HepG2 (cell line): ENCODE data around the gene TYMS. TPM values are rescaled to one million over a fixed set of nuclear protein-coding genes. Genes with fewer than 3 reads are reported as not detected.

Experiments
- ATAC-seq: fragments of 200-7000 bp; cut with Tn5 transposase; 3 replicates; pipeline ENCODE4 v1.9.1; 2020; ENCODE audit warnings: mild to moderate bottlenecking, moderate library complexity
- BruUV-seq: library from RNA; stranded (reverse); fragments of 400-500 nt; replicated peaks from 2 replicates; lab custom pipeline; 2021; lab: Mats Ljungman, UMichigan
- CTCF ChIA-PET: fragments of 300-600 bp; formaldehyde crosslinking; extraction: SDS; loops from one replicate; lab custom pipeline; 2021; ENCODE audit warnings: low total read pairs, inconsistent platforms, low intra/inter-chr PET ratio; lab: Yijun Ruan, JAX
- POLR2A ChIA-PET: fragments of 350-600 bp; sonication (Branson Sonifier 250); formaldehyde crosslinking; loops from one replicate; lab custom pipeline; 2020; ENCODE audit warnings: antibody characterized with exemption, inconsistent platforms; lab: Yijun Ruan, JAX
- DNase-seq: peaks from one replicate; pipeline ENCODE4 v3.0.0-alpha.2; 2015; ENCODE audit warnings: low spot score
- FAIRE-seq: peaks from 3 replicates; lab custom pipeline; 2011; peaks lifted over from hg19 to GRCh38; lab: Jason Lieb, UNC
- H2AFZ ChIP-seq: one replicate; pipeline ENCODE4 v1.6.1; 2011; ENCODE audit warnings: low read length, inconsistent platforms
- H3K27ac ChIP-seq: fragments of 300-600 bp; 3 replicates; pipeline ENCODE4 v1.8.0; 2011; ENCODE audit warnings: mixed run types, mild to moderate bottlenecking, mixed read lengths, low read length, inconsistent platforms; ENCODE audit not compliant: insufficient read depth; ENCODE audit errors: extremely low read length
- H3K27me3 ChIP-seq, 2 experiments: fragments of 200-600 bp in 1 of 2; 2 replicates in 1 of 2; 3 replicates in 1 of 2; pipeline versions ENCODE4 v1.6.0 to v1.8.0; 2011; ENCODE audit warnings: low read length in 2 of 2, mild to moderate bottlenecking in 2 of 2, moderate library complexity in 2 of 2, inconsistent platforms in 1 of 2; ENCODE audit not compliant: insufficient read depth in 2 of 2, control insufficient read depth in 1 of 2
- H3K36me3 ChIP-seq, 2 experiments: fragments of 200-600 bp in 1 of 2; replicated peaks in 1 of 2; 2 replicates in 1 of 2; 3 replicates in 1 of 2; pipeline versions ENCODE4 v1.5.1 to v1.8.0; 2011; ENCODE audit warnings: low read length in 2 of 2, inconsistent platforms in 1 of 2; ENCODE audit not compliant: insufficient read depth in 2 of 2, control insufficient read depth in 1 of 2
- H3K4me1 ChIP-seq: 2 replicates; pipeline ENCODE4 v1.5.1; 2012; ENCODE audit warnings: low read length, inconsistent platforms; ENCODE audit not compliant: insufficient read depth
- H3K4me2 ChIP-seq: 2 replicates; pipeline ENCODE4 v1.6.0; 2011; ENCODE audit warnings: low read depth, low read length, inconsistent platforms
- H3K4me3 ChIP-seq, 3 experiments: fragments of 200-600 bp in 1 of 3; sonication (generic), shearing (Covaris generic) in 1 of 3; replicated peaks in 1 of 3; 2 replicates each; pipeline ENCODE4 v1.5.1; 2011 to 2016; ENCODE audit warnings: low read length in 3 of 3, inconsistent platforms in 2 of 3, low read depth in 2 of 3, mild to moderate bottlenecking in 2 of 3, control low read depth in 1 of 3, mixed read lengths in 1 of 3; ENCODE audit not compliant: insufficient read depth in 1 of 3
- H3K79me2 ChIP-seq: one replicate; pipeline ENCODE4 v1.6.1; 2011; ENCODE audit warnings: low read length, inconsistent platforms; ENCODE audit not compliant: insufficient read depth
- H3K9ac ChIP-seq: 2 replicates; pipeline ENCODE4 v1.6.0; 2011; ENCODE audit warnings: mild to moderate bottlenecking, low read depth, low read length, inconsistent platforms; ENCODE audit not compliant: insufficient read depth
- H3K9me3 ChIP-seq: 2 replicates; pipeline ENCODE4 v1.5.1; 2012; ENCODE audit warnings: mild to moderate bottlenecking, low read length
- H4K20me1 ChIP-seq: 2 replicates; pipeline ENCODE4 v1.6.0; 2011; ENCODE audit warnings: inconsistent platforms, mild to moderate bottlenecking, low read length, moderate library complexity; ENCODE audit not compliant: insufficient read depth
- JUND ChIP-seq: sonication (generic); formaldehyde crosslinking; IDR thresholded peaks from 2 replicates; pipeline ENCODE4 v1.8.0; 2022; ENCODE audit warnings: mild to moderate bottlenecking, missing genetic modification reagents
- PITX1 ChIP-seq: sonication (generic); formaldehyde crosslinking; IDR thresholded peaks from 2 replicates; pipeline ENCODE4 v1.5.1; 2020; ENCODE audit warnings: mild to moderate bottlenecking, missing genetic modification reagents
- POLR2AphosphoS5 ChIP-seq: IDR thresholded peaks from 2 replicates; pipeline ENCODE4 v1.6.1; 2012; ENCODE audit warnings: low read depth, low read length
- TBP ChIP-seq: sonication (generic); formaldehyde crosslinking; IDR thresholded peaks from 2 replicates; pipeline ENCODE4 v1.5.0; 2020; ENCODE audit warnings: missing genetic modification reagents
- ZNF143 ChIP-seq: sonication (generic); formaldehyde crosslinking; IDR thresholded peaks from 2 replicates; pipeline ENCODE4 v1.4.0; 2020; ENCODE audit warnings: missing genetic modification reagents
- ZNF749 ChIP-seq: sonication (generic); formaldehyde crosslinking; IDR thresholded peaks from 2 replicates; pipeline ENCODE4 v1.8.0; 2022; ENCODE audit warnings: mild to moderate bottlenecking, missing genetic modification reagents, moderate library complexity, borderline replicate concordance
- WGBS: methylation state at CpG from one replicate; pipeline ENCODE4 v1.1.6; 2017; ENCODE audit warnings: low lambda C conversion rate; 5-methylcytosine and 5-hydroxymethylcytosine counted together
- in situ Hi-C: cut with HindIII; loops from 2 replicates; pipeline ENCODE4 v1.10.0; 2017; ENCODE audit warnings: low pct_unique_long_range_greater_than_20kb; ENCODE audit not compliant: extremely low pct_ligation_motif_present
- intact Hi-C: fragments of 100-400 bp; cut with micrococcal nuclease; formaldehyde crosslinking; loops from one replicate; pipeline ENCODE4 v1.10.0; 2022; ENCODE audit not compliant: unreplicated experiment
- polyA plus RNA-seq, 8 experiments: library from polyadenylated mRNA; depleted of rRNA in 3 of 8; stranded (reverse) in 7 of 8; unstranded in 1 of 8; fragments of >200 nt; fragmentation: Illumina TruSeq in 4 of 8; extraction: Trizol in 4 of 8; gene quantifications; 2 replicates each; pipeline versions ENCODE4 v1.2.1 to v1.2.3, GENCODE V29; 2011 to 2016; ENCODE audit warnings: low read depth in 4 of 8, missing spikeins in 1 of 8, mixed read lengths in 1 of 8; ENCODE audit not compliant: insufficient read depth in 1 of 8
- total RNA-seq, 5 experiments: library from RNA; depleted of rRNA; stranded (reverse); fragments of >200 nt; fragmentation: Illumina TruSeq; extraction: Trizol; gene quantifications; 2 replicates each; pipeline ENCODE4 v1.2.3, GENCODE V29; 2016; ENCODE audit warnings: low read depth in 1 of 5
- TF ChIP-seq, protein P1 (sequence below): IDR thresholded peaks from 2 replicates; pipeline ENCODE4 v1.6.1; 2016
- TF ChIP-seq, protein P2 (sequence below), 2 experiments: fragments of 450-650 bp in 1 of 2; sonication (generic) in 1 of 2; formaldehyde crosslinking; IDR thresholded peaks; 2 replicates each; pipeline versions ENCODE4 v1.5.0 to v1.8.0; 2020 to 2022; ENCODE audit warnings: mild to moderate bottlenecking in 1 of 2, missing genetic modification reagents in 1 of 2
- TF ChIP-seq, protein P3 (sequence below): sonication (generic); formaldehyde crosslinking; IDR thresholded peaks from 2 replicates; pipeline ENCODE4 v1.4.0; 2020; ENCODE audit warnings: missing genetic modification reagents
- TF ChIP-seq, protein P4 (sequence below): IDR thresholded peaks from 2 replicates; pipeline ENCODE4 v1.6.1; 2016; ENCODE audit warnings: missing genetic modification reagents, missing compliant biosample characterization
- TF ChIP-seq, protein P5 (sequence below), 2 experiments: IDR thresholded peaks; 2 replicates each; pipeline ENCODE4 v1.6.1; 2011 to 2012; ENCODE audit warnings: low read length in 2 of 2, borderline replicate concordance in 1 of 2, low read depth in 1 of 2, mild to moderate bottlenecking in 1 of 2, moderate library complexity in 1 of 2

TYMS gene
- total and polyA plus RNA-seq, 2 of the 13 experiments (the other 11 are each of a cell fraction or from before 2014, with no cell fraction given), result 80.1 to 106 TPM

DNA sequence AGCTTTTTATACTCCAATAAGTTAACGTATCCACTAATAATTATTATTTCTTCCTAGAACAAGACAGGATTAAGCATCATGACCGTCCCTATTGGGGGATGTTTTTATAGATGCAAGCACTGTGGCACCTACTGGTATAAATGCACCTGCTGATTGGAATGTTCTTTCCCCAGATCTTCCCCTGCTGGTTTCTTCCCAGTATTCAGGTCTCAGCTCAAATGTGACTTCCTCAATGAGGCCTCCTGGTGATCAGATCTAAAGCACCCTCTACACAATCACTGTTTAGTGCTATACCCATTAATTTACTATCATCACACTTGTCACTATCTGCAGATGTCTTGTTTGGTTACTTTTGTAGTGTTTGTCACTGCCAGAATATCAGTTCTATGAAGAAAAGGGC lies 3.9 kb upstream of the TYMS start:
- ChIA-PET POLR2A (no interaction called here), CTCF (no interaction called here)
- H3K4me1 ChIP-seq, result peaks cover 67% of the 10 kb centered on the region
- TF ChIP-seq, protein P1, sequence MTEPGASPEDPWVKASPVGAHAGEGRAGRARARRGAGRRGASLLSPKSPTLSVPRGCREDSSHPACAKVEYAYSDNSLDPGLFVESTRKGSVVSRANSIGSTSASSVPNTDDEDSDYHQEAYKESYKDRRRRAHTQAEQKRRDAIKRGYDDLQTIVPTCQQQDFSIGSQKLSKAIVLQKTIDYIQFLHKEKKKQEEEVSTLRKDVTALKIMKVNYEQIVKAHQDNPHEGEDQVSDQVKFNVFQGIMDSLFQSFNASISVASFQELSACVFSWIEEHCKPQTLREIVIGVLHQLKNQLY, result no peak
- TF ChIP-seq POLR2AphosphoS5, result peak; percentile 34; the same call in 1 of the 2 replicates
- TF ChIP-seq, all 625 proteins: peak for 1
- ATAC-seq, result no peak
- Histone ChIP-seq H3K9me3 (no peaks in the 10 kb centered on the region), H3K4me3 (no peak overlapping the region), H3K4me2 (no peak overlapping the region), H3K27me3 (no peaks in the 10 kb centered on the region), H3K9ac (no peak overlapping the region), H3K27ac (no peak overlapping the region), H4K20me1 (0 out of 2 replicates have a peak, but pooled peaks cover 1% of the 10 kb centered on the region), H2AFZ (no peak overlapping the region), H3K36me3 (no peaks in the 10 kb centered on the region), H3K79me2 (peaks cover 36% of the 10 kb centered on the region)
- WGBS, result 93% methylated on average over 2 of the region's 2 CpGs
- no peak for DNase-seq
- BruUV-seq, result no TSS peak
- FAIRE-seq, result no peak
- intact Hi-C loops (loop anchor here (10.0 kb wide), 1 partner anchor 181 kb away; no protein-coding TSS in a partner anchor), in situ Hi-C loops (no loop called here)

DNA sequence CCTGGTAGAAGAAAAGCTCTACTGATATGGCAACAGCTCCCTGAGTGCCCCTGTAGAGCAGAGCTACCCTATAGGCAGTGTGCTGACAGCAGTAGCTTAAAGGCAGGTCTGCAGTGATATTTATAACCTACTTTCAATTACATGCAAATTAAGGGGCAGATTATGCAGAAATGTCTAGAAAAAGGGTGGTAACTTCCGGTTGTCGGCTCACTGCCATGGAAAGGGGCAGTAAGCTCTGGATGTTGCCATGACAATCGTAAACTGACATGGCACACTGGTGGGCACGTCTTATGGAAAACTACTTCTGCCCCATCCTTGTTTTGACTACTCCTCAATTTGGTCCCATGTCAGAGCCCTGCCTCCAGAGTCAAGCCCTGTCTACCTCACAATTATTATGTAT lies 2.9 kb upstream of the TYMS start:
- ChIA-PET CTCF (no interaction called here), POLR2A (no interaction called here)
- DNase-seq (no peak), FAIRE-seq (no peak), ATAC-seq (no peak)
- H3K27ac ChIP-seq, result no peak overlapping the region
- no peak overlapping the region for H3K9ac ChIP-seq
- H3K36me3 ChIP-seq, result peaks cover 0 to 7% of the 10 kb centered on the region in 2 experiments; a peak in 4 of 5 replicates
- H2AFZ ChIP-seq, result no peak overlapping the region
- H3K4me3 ChIP-seq, result no peak overlapping the region
- BruUV-seq, result no TSS peak
- H3K27me3 ChIP-seq, result no peaks in the 10 kb centered on the region
- 96% methylated on average over 4 of the region's 4 CpGs for WGBS
- peaks cover 47% of the 10 kb centered on the region for H3K79me2 ChIP-seq
- no peaks in the 10 kb centered on the region for H3K9me3 ChIP-seq
- intact Hi-C loops, result loop anchor here (10.0 kb wide), 1 partner anchor 180 kb away; no protein-coding TSS in a partner anchor
- in situ Hi-C loops, result no loop called here
- no peak overlapping the region for H3K4me2 ChIP-seq
- H3K4me1 ChIP-seq, result peaks cover 71% of the 10 kb centered on the region
- H4K20me1 ChIP-seq, result peaks cover 10% of the 10 kb centered on the region; the same call in 1 of the 2 replicates
- TF ChIP-seq TBP (CRISPR knock-in tag) (no peak), ZNF143 (no peak), ZNF749 (CRISPR knock-in tag) (no peak), PITX1 (CRISPR knock-in tag) (no peak), JUND (CRISPR knock-in tag) (no peak)
- TF ChIP-seq, protein P2, sequence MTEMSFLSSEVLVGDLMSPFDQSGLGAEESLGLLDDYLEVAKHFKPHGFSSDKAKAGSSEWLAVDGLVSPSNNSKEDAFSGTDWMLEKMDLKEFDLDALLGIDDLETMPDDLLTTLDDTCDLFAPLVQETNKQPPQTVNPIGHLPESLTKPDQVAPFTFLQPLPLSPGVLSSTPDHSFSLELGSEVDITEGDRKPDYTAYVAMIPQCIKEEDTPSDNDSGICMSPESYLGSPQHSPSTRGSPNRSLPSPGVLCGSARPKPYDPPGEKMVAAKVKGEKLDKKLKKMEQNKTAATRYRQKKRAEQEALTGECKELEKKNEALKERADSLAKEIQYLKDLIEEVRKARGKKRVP (CRISPR knock-in tag; IDR thresholded peaks at IDR 0.05), result no peak
- TF ChIP-seq, protein P3, sequence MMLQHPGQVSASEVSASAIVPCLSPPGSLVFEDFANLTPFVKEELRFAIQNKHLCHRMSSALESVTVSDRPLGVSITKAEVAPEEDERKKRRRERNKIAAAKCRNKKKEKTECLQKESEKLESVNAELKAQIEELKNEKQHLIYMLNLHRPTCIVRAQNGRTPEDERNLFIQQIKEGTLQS, result no peak
- TF ChIP-seq, protein P4, sequence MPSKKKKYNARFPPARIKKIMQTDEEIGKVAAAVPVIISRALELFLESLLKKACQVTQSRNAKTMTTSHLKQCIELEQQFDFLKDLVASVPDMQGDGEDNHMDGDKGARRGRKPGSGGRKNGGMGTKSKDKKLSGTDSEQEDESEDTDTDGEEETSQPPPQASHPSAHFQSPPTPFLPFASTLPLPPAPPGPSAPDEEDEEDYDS (CRISPR knock-in tag), result no peak
- TF ChIP-seq, protein P5, sequence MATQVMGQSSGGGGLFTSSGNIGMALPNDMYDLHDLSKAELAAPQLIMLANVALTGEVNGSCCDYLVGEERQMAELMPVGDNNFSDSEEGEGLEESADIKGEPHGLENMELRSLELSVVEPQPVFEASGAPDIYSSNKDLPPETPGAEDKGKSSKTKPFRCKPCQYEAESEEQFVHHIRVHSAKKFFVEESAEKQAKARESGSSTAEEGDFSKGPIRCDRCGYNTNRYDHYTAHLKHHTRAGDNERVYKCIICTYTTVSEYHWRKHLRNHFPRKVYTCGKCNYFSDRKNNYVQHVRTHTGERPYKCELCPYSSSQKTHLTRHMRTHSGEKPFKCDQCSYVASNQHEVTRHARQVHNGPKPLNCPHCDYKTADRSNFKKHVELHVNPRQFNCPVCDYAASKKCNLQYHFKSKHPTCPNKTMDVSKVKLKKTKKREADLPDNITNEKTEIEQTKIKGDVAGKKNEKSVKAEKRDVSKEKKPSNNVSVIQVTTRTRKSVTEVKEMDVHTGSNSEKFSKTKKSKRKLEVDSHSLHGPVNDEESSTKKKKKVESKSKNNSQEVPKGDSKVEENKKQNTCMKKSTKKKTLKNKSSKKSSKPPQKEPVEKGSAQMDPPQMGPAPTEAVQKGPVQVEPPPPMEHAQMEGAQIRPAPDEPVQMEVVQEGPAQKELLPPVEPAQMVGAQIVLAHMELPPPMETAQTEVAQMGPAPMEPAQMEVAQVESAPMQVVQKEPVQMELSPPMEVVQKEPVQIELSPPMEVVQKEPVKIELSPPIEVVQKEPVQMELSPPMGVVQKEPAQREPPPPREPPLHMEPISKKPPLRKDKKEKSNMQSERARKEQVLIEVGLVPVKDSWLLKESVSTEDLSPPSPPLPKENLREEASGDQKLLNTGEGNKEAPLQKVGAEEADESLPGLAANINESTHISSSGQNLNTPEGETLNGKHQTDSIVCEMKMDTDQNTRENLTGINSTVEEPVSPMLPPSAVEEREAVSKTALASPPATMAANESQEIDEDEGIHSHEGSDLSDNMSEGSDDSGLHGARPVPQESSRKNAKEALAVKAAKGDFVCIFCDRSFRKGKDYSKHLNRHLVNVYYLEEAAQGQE (IDR thresholded peaks at IDR 0.05; ENCODE audit: borderline replicate concordance in 1 of 2, low read depth in 1 of 2, low read length in 2 of 2), result no peak
